HEK293 (cell line): ENCODE results near the gene MUC20.

ENCODE experiments used
- ATF2 ChIP-seq: fragments of 450-650 bp; formaldehyde crosslinking; IDR thresholded peaks from 2 replicates; pipeline ENCODE4 v1.5.1; 2016; ENCODE audit warnings: missing biosample characterization, missing genetic modification characterization, low read depth
- CTCF ChIP-seq: fragments of 450-650 bp; formaldehyde crosslinking; IDR thresholded peaks from 2 replicates; pipeline ENCODE4 v1.5.1; 2016; ENCODE audit warnings: missing biosample characterization, missing genetic modification characterization
- GFI1B ChIP-seq: fragments of 450-650 bp; formaldehyde crosslinking; IDR thresholded peaks from 2 replicates; pipeline ENCODE4 v1.5.1; 2016; ENCODE audit warnings: missing biosample characterization, missing genetic modification characterization
- KLF9 ChIP-seq: fragments of 450-650 bp; formaldehyde crosslinking; IDR thresholded peaks from 2 replicates; pipeline ENCODE4 v1.5.1; 2016; ENCODE audit warnings: missing biosample characterization, missing genetic modification characterization, low read depth
- SP2 ChIP-seq: fragments of 450-650 bp; formaldehyde crosslinking; IDR thresholded peaks from 2 replicates; pipeline ENCODE4 v1.5.1; 2016; ENCODE audit warnings: missing biosample characterization, missing genetic modification characterization
- ZFP37 ChIP-seq: fragments of 450-650 bp; formaldehyde crosslinking; IDR thresholded peaks from 2 replicates; pipeline ENCODE4 v1.5.1; 2016; ENCODE audit warnings: missing biosample characterization, missing genetic modification characterization
- ZFP69B ChIP-seq: fragments of 450-650 bp; formaldehyde crosslinking; IDR thresholded peaks from 2 replicates; pipeline ENCODE4 v1.5.1; 2016; ENCODE audit warnings: missing biosample characterization, missing genetic modification characterization
- ZNF423 ChIP-seq: fragments of 450-650 bp; formaldehyde crosslinking; IDR thresholded peaks from 2 replicates; pipeline ENCODE4 v1.5.1; 2016; ENCODE audit warnings: missing biosample characterization, missing genetic modification characterization
- ZNF521 ChIP-seq: fragments of 450-650 bp; formaldehyde crosslinking; IDR thresholded peaks from 2 replicates; pipeline ENCODE4 v1.5.1; 2017; ENCODE audit warnings: missing biosample characterization, mild to moderate bottlenecking, missing genetic modification characterization
- ZNF585B ChIP-seq: fragments of 450-650 bp; formaldehyde crosslinking; IDR thresholded peaks from 2 replicates; pipeline ENCODE4 v1.5.1; 2016; ENCODE audit warnings: missing biosample characterization, missing genetic modification characterization
- ZNF626 ChIP-seq: fragments of 450-650 bp; sonication (Bioruptor Pico); formaldehyde crosslinking; IDR thresholded peaks from 2 replicates; pipeline ENCODE4 v1.5.1; 2018; ENCODE audit warnings: missing biosample characterization, missing genetic modification characterization, inconsistent platforms
- ZSCAN18 ChIP-seq: fragments of 450-650 bp; formaldehyde crosslinking; IDR thresholded peaks from 2 replicates; pipeline ENCODE4 v1.5.1; 2016; ENCODE audit warnings: missing biosample characterization, missing genetic modification characterization

GRCh38 chr3:195771646-195772300, 51.0 kb downstream of the MUC20 start:
- TF ChIP-seq ZFP69B (no peak), KLF9 (no peak), ZNF423 (tag by site-specific recombination) (no peak), ZSCAN18 (tag by site-specific recombination) (no peak), ATF2 (tag by site-specific recombination) (no peak), ZNF585B (tag by site-specific recombination) (no peak), ZNF626 (tag by site-specific recombination) (no peak), ZNF521 (tag by site-specific recombination) (no peak), GFI1B (tag by site-specific recombination) (no peak), SP2 (tag by site-specific recombination) (no peak), ZFP37 (no peak), CTCF (tag by site-specific recombination) (no peak)
